ENCODE results near the gene PFN3. TPM values are rescaled to one million over a fixed set of nuclear protein-coding genes. Genes with fewer than 3 reads are reported as not detected.

The PFN3 gene
- total RNA-seq, 1 experiment from 2014 or later, result 0.48 TPM

DNA sequence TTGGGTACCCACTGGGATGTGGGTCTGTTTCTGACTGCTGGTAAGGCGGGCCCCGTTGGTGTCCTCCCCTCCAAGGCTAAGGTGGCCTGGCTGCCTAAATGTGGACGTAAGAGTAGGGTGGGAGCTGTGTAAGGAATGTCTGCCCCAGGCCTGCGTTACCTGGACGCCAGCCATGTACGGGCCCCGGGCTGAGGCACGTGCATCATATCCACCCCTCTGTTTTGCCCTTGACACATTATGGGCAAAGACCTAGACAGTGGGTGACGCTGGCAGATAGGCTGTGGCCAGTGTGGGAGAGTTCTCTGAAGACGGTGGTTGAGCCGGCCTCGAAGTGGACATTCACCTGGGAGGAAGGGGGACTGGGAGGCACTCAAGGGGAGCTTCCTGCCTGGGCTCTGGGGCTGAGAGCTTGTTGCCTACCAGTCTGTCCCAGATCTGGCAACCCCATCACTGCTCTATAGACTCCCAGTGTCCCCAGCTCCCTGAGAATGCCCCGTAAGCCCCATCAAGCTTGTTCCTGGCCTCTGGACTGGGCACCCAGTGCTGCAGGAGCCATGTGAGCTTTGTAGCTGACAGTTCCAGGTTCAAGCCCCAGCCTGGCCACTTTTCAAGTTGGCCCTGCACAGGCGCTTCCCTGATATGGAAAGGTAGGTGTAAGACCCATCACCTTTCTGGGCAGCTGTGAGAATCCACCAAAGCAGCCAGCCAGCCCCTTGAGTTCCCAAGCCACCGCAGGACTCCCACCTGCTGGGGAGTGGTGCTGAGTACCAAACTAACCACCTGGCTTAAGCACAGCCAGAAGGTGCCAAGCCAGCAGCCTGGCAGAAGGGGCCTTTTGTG is 42.9 kb upstream of the PFN3 start (continued):
- no peak for TF ChIP-seq TP53 (CRISPR knock-in tag; IDR thresholded peaks at IDR 0.05)
- no peak for TF ChIP-seq NFE2L1 (CRISPR knock-in tag; IDR thresholded peaks at IDR 0.05)

GRCh38 chr5:177442066-177442826 is 41.8 kb upstream of the PFN3 start:
- H3K36me3 Mint-ChIP-seq, result peaks cover 23% of the 10 kb centered on the region
- H3K27me3 Mint-ChIP-seq (ENCODE audit: low read depth), result peaks cover 22% of the 10 kb centered on the region
- POLR2A ChIA-PET, result interaction anchor here (0.5 to 1.8 kb wide), 2 partner anchors 39 to 48 kb away, joined by 4 read pairs; no protein-coding TSS in a partner anchor
- no peak overlapping the region; the same call in 1 of the 2 replicates for H3K27ac Mint-ChIP-seq
- H3K9me3 Mint-ChIP-seq, result peaks cover 4% of the 10 kb centered on the region
- ATAC-seq (no peak), DNase-seq (ENCODE audit: low spot score) (no peak)
- TF ChIP-seq CREB1 (CRISPR knock-in tag; IDR thresholded peaks at IDR 0.05) (no peak), ZNF263 (CRISPR knock-in tag; IDR thresholded peaks at IDR 0.05; ENCODE audit: low read depth) (no peak), NR1H2 (CRISPR knock-in tag; IDR thresholded peaks at IDR 0.05) (no peak), GABPB1 (CRISPR knock-in tag; IDR thresholded peaks at IDR 0.05) (no peak), ZNF121 (CRISPR knock-in tag; IDR thresholded peaks at IDR 0.05) (no peak), SP1 (CRISPR knock-in tag; conservative IDR thresholded peaks at IDR 0.05) (no peak), FOXK1 (CRISPR knock-in tag; IDR thresholded peaks at IDR 0.05) (no peak), ETV6 (CRISPR knock-in tag; IDR thresholded peaks at IDR 0.05) (no peak)
- peaks cover 30% of the 10 kb centered on the region for H3K4me1 Mint-ChIP-seq
- CTCF ChIA-PET, result interaction anchor here (1.1 to 15.8 kb wide), 11 partner anchors 12 to 328 kb away, joined by 3 to 171 read pairs (median 10); partner anchors contain the start of gene MXD3
- H3K4me3 Mint-ChIP-seq, result no peak overlapping the region

DNA sequence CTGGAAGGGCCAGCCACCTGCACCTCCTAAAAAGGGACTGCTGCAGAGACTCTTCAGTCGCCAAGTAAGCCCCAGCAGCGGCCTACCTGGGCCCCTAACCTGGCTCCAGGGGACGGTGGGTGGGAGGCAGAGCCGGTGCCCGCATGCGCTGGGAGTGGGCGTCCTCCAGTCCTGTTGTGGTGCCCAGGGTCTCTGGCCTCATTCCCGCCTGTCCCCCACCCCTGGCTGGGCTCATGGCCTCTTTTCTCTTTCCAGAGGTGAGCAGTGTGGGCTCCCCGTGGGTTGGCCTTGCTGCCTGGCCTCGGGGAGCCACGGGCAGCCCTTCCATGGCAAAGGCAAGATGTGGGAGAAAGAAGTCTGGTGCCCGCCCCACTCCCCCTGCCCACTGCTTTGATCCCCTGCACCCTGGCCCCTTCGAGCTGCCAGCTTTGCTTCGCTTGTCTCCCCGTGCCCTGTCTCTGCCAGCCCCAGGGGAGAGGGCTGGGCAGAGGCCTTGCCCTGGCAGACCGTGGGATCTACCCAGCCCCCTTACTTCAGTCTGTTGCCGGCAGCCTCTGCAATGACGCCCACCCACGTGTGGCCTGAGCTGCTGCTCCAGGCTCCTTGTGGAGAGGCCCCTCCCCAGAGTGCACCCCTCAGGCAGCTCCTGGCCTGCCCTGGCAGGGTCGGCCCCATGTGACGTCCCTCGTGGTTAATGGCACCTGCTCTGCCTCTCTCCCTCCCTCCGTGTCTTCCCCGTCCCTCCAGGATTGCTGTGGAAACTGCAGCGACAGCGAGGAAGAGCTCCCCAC is 40.7 kb upstream of the PFN3 start:
- no peak for DNase-seq (ENCODE audit: low spot score)
- CTCF ChIA-PET, result interaction anchor here (1.0 to 15.8 kb wide), 11 partner anchors 14 to 132 kb away, joined by 3 to 171 read pairs (median 4); no protein-coding TSS in a partner anchor
- Mint-ChIP-seq H3K27me3 (ENCODE audit: low read depth) (peaks cover 22% of the 10 kb centered on the region), H3K4me3 (no peak overlapping the region), H3K27ac (no peak overlapping the region), H3K4me1 (peaks cover 30% of the 10 kb centered on the region), H3K9me3 (peaks cover 4% of the 10 kb centered on the region), H3K36me3 (peaks cover 28% of the 10 kb centered on the region)
- TF ChIP-seq, protein P1, sequence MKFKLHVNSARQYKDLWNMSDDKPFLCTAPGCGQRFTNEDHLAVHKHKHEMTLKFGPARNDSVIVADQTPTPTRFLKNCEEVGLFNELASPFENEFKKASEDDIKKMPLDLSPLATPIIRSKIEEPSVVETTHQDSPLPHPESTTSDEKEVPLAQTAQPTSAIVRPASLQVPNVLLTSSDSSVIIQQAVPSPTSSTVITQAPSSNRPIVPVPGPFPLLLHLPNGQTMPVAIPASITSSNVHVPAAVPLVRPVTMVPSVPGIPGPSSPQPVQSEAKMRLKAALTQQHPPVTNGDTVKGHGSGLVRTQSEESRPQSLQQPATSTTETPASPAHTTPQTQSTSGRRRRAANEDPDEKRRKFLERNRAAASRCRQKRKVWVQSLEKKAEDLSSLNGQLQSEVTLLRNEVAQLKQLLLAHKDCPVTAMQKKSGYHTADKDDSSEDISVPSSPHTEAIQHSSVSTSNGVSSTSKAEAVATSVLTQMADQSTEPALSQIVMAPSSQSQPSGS (CRISPR knock-in tag; IDR thresholded peaks at IDR 0.05; ENCODE audit: borderline replicate concordance, low read depth), result no peak
- TF ChIP-seq, protein P2, sequence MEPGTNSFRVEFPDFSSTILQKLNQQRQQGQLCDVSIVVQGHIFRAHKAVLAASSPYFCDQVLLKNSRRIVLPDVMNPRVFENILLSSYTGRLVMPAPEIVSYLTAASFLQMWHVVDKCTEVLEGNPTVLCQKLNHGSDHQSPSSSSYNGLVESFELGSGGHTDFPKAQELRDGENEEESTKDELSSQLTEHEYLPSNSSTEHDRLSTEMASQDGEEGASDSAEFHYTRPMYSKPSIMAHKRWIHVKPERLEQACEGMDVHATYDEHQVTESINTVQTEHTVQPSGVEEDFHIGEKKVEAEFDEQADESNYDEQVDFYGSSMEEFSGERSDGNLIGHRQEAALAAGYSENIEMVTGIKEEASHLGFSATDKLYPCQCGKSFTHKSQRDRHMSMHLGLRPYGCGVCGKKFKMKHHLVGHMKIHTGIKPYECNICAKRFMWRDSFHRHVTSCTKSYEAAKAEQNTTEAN (CRISPR knock-in tag; IDR thresholded peaks at IDR 0.05), result no peak
- TF ChIP-seq ATF1 (CRISPR knock-in tag; IDR thresholded peaks at IDR 0.05) (no peak), NR2C2 (CRISPR knock-in tag; IDR thresholded peaks at IDR 0.05) (no peak)
- POLR2A ChIA-PET, result interaction anchor here (0.5 to 1.2 kb wide), 2 partner anchors 14 to 47 kb away, joined by 4 read pairs; partner anchors contain the start of gene GRK6
- no peak for ATAC-seq
